HL-60 (cell line): Measurements from ENCODE around the gene ANKS6.

Experiments used
- GABPA ChIP-seq: IDR thresholded peaks from 2 replicates; pipeline ENCODE4 v1.6.1; 2012; ENCODE audit warnings: low read depth
- POLR2AphosphoS5 ChIP-seq: IDR thresholded peaks from 2 replicates; pipeline ENCODE4 v1.6.1; 2012; ENCODE audit warnings: low read depth
- SPI1 ChIP-seq: IDR thresholded peaks from 2 replicates; pipeline ENCODE4 v1.6.1; 2012; ENCODE audit warnings: low read depth, mild to moderate bottlenecking, borderline replicate concordance
- TF ChIP-seq, protein P1 (sequence below): IDR thresholded peaks from one replicate; pipeline ENCODE4 v1.5.1; 2011; ENCODE audit warnings: low read length, control low read depth, inconsistent platforms; ENCODE audit not compliant: insufficient read depth
- TF ChIP-seq, protein P2 (sequence below): IDR thresholded peaks from 2 replicates; pipeline ENCODE4 v1.6.1; 2012; ENCODE audit warnings: low read depth; ENCODE audit not compliant: insufficient replicate concordance

DNA sequence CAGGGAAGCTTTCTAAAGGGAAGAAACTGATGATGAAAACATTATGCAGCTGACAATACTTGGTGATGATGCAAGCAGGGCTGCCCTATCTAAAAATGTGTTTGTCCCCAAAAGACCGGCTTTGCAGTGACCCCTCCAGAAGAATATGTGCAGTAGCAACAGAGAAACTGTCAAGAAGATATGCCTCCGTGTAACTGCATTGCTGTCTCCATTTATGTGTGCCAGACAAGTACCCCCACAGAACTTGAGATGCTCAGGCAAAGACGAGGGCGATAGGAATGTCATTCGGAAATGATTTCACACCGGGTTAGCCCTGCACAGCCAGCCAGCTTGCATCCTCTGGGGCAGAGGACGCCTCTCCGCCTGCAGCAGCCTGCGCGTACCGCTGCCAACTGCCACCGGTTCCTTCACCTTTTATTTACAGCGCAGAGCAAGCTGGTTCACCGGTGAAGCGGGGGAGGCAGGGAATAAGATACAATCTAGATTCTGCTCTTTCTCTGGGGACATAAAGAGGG, 89.6 kb downstream of the ANKS6 start:
- TF ChIP-seq, protein P1, sequence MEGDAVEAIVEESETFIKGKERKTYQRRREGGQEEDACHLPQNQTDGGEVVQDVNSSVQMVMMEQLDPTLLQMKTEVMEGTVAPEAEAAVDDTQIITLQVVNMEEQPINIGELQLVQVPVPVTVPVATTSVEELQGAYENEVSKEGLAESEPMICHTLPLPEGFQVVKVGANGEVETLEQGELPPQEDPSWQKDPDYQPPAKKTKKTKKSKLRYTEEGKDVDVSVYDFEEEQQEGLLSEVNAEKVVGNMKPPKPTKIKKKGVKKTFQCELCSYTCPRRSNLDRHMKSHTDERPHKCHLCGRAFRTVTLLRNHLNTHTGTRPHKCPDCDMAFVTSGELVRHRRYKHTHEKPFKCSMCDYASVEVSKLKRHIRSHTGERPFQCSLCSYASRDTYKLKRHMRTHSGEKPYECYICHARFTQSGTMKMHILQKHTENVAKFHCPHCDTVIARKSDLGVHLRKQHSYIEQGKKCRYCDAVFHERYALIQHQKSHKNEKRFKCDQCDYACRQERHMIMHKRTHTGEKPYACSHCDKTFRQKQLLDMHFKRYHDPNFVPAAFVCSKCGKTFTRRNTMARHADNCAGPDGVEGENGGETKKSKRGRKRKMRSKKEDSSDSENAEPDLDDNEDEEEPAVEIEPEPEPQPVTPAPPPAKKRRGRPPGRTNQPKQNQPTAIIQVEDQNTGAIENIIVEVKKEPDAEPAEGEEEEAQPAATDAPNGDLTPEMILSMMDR, result no peak
- no peak for TF ChIP-seq GABPA
- TF ChIP-seq POLR2AphosphoS5, result no peak
- TF ChIP-seq, protein P2, sequence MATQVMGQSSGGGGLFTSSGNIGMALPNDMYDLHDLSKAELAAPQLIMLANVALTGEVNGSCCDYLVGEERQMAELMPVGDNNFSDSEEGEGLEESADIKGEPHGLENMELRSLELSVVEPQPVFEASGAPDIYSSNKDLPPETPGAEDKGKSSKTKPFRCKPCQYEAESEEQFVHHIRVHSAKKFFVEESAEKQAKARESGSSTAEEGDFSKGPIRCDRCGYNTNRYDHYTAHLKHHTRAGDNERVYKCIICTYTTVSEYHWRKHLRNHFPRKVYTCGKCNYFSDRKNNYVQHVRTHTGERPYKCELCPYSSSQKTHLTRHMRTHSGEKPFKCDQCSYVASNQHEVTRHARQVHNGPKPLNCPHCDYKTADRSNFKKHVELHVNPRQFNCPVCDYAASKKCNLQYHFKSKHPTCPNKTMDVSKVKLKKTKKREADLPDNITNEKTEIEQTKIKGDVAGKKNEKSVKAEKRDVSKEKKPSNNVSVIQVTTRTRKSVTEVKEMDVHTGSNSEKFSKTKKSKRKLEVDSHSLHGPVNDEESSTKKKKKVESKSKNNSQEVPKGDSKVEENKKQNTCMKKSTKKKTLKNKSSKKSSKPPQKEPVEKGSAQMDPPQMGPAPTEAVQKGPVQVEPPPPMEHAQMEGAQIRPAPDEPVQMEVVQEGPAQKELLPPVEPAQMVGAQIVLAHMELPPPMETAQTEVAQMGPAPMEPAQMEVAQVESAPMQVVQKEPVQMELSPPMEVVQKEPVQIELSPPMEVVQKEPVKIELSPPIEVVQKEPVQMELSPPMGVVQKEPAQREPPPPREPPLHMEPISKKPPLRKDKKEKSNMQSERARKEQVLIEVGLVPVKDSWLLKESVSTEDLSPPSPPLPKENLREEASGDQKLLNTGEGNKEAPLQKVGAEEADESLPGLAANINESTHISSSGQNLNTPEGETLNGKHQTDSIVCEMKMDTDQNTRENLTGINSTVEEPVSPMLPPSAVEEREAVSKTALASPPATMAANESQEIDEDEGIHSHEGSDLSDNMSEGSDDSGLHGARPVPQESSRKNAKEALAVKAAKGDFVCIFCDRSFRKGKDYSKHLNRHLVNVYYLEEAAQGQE, result no peak
- no peak for TF ChIP-seq SPI1
